Measurements from ENCODE around the gene CFAP90. TPM values are rescaled to one million over a fixed set of nuclear protein-coding genes. Genes with fewer than 3 reads are reported as not detected.

CFAP90 gene
- total and polyA plus RNA-seq, 2 of the 8 experiments (the other 6 are each of a cell fraction or from before 2014, with no cell fraction given), result 0.39 to 0.92 TPM

DNA sequence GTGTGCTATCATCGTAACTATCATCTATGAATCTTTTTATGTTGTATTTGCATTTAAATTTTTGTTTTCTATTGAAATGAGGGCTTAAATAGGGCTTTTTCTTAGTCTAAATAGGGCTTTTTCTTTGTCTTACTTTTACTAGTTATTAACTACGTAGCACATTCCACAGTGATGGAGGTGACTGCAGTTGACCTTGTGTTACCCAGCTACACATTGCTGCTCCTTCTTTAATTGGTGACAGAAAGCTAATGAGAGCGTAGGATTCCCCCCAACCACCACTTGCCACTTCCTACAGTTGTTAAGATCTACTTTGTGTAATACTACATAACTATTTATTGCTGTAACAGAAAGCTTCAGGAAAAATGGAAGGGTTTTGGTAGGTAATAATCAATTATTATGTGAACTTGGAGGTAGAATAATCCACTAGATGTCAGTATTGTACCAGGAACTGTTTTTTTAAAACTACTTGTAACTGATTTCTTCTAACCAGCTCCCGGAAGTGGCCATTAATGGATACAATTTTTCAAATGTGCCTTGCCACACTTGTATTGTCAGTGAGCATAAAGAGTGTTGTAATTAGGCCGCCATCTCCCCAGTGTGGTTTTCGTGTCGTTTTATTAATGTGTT lies 36.0 kb upstream of the CFAP90 start:
- no peak overlapping the region for H3K56ac ChIP-seq (replicated peaks; ENCODE audit: insufficient read length, low read depth, low read length)
- no peak overlapping the region for H2BK120ac ChIP-seq (replicated peaks; ENCODE audit: low read depth, low read length)
- H2BK12ac ChIP-seq (ENCODE audit: low read depth, low read length), result no peak overlapping the region
- CTCF ChIA-PET (ENCODE audit: partially characterized antibody), result interaction anchor here (0.6 to 2.9 kb wide), 19 partner anchors 10 to 1626 kb away, joined by 3 to 25 read pairs (median 3); partner anchors contain the start of genes CFAP90 and MTRR
- no peak overlapping the region for H2AK5ac ChIP-seq (ENCODE audit: low read depth, low read length)
- DNase-seq (ENCODE audit: low read depth in 1 of 2, low spot score in 2 of 2), result no peak
- POLR2A ChIA-PET (ENCODE audit: partially characterized antibody), result interaction anchor here (0.8 to 1.2 kb wide), 2 partner anchors 11 to 17 kb away, joined by 3 read pairs; no protein-coding TSS in a partner anchor
- H3K23ac ChIP-seq (ENCODE audit: insufficient read length), result no peak overlapping the region
- no peak overlapping the region for H2BK5ac ChIP-seq (ENCODE audit: low read depth, low read length)
- no peak overlapping the region for H4K91ac ChIP-seq (replicated peaks; ENCODE audit: insufficient read length, low read length)
- no peak overlapping the region for H3K18ac ChIP-seq (ENCODE audit: extremely low read depth, low read length)
- no peak overlapping the region for H2BK15ac ChIP-seq (ENCODE audit: low read length)
- FAIRE-seq, result no peak
- H3K4me1 ChIP-seq (replicated peaks in 1 of 4; ENCODE audit: control insufficient read depth in 3 of 4, insufficient read depth in 4 of 4, low read length in 3 of 4), result no peaks in the 10 kb centered on the region
- no peaks in the 10 kb centered on the region for H3K79me1 ChIP-seq (ENCODE audit: low read depth, low read length)
- no peak overlapping the region for H3K4me3 ChIP-seq (ENCODE audit: extremely low read depth in 1 of 4, insufficient read depth in 2 of 4, low read depth in 3 of 4, low read length in 4 of 4)
- H3K14ac ChIP-seq (ENCODE audit: insufficient read length), result no peak overlapping the region
- H4K5ac ChIP-seq (ENCODE audit: insufficient read length, low read depth, low read length), result no peak overlapping the region
- no peak overlapping the region for H2AFZ ChIP-seq (ENCODE audit: low read length)
- H3K23me2 ChIP-seq (ENCODE audit: low read depth, low read length), result no peaks in the 10 kb centered on the region
- no peak overlapping the region for H3K4ac ChIP-seq (replicated peaks; ENCODE audit: insufficient read length, low read depth, low read length)
- no peaks in the 10 kb centered on the region for H3K27me3 ChIP-seq (replicated peaks in 1 of 4; ENCODE audit: control insufficient read depth in 3 of 4, extremely low read depth in 1 of 4, insufficient read depth in 3 of 4, low read length in 3 of 4)
- no peak overlapping the region for H2BK20ac ChIP-seq (ENCODE audit: low read length)
- no peak overlapping the region for H3K4me2 ChIP-seq (ENCODE audit: insufficient read depth in 1 of 2, low read depth in 2 of 2, low read length in 2 of 2)
- peaks cover 0 to 2% of the 10 kb centered on the region in 2 experiments; a peak in 2 of 4 replicates for H3K79me2 ChIP-seq (ENCODE audit: control insufficient read depth in 1 of 2, insufficient read depth in 2 of 2, low read length in 2 of 2)
- no peak overlapping the region for H4K8ac ChIP-seq (ENCODE audit: extremely low read depth, insufficient read depth, low read length)
- no peak overlapping the region for H3K27ac ChIP-seq (ENCODE audit: low read depth, low read length)
- H3K9me3 ChIP-seq (ENCODE audit: insufficient read depth in 2 of 2, low read depth in 1 of 2, low read length in 1 of 2), result no peaks in the 10 kb centered on the region
- WGBS, 2 experiments (ENCODE audit: extremely low coverage in 1 of 2, insufficient coverage in 1 of 2, insufficient read length in 1 of 2, insufficient replicate concordance in 2 of 2, low coverage in 1 of 2, low lambda C conversion rate in 2 of 2, missing lambda C conversion rate in 1 of 2), result 92% methylated on average over 7 of the region's 7 CpGs; no CpG with 5 or more reads in 1 of the 2 experiments
- TF ChIP-seq CBX5 (IDR thresholded peaks at IDR 0.05; ENCODE audit: low read depth, low read length) (no peak), CTBP2 (IDR thresholded peaks at IDR 0.05; ENCODE audit: borderline replicate concordance, insufficient read depth, insufficient read length, low read length) (no peak), RAD21 (IDR thresholded peaks at IDR 0.05 in 1 of 2, conservative IDR thresholded peaks at IDR 0.05 in 1 of 2; ENCODE audit: low read depth in 2 of 2, low read length in 2 of 2) (peak; percentile 27 to 37; a peak in 3 of 4 replicates)
- TF ChIP-seq, protein P1, sequence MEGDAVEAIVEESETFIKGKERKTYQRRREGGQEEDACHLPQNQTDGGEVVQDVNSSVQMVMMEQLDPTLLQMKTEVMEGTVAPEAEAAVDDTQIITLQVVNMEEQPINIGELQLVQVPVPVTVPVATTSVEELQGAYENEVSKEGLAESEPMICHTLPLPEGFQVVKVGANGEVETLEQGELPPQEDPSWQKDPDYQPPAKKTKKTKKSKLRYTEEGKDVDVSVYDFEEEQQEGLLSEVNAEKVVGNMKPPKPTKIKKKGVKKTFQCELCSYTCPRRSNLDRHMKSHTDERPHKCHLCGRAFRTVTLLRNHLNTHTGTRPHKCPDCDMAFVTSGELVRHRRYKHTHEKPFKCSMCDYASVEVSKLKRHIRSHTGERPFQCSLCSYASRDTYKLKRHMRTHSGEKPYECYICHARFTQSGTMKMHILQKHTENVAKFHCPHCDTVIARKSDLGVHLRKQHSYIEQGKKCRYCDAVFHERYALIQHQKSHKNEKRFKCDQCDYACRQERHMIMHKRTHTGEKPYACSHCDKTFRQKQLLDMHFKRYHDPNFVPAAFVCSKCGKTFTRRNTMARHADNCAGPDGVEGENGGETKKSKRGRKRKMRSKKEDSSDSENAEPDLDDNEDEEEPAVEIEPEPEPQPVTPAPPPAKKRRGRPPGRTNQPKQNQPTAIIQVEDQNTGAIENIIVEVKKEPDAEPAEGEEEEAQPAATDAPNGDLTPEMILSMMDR (IDR thresholded peaks at IDR 0.05; ENCODE audit: control extremely low read depth in 1 of 3, insufficient read depth in 1 of 3, low read depth in 1 of 3, low read length in 3 of 3), result peak in 1 of 3 experiments; percentile 20; a peak in 2 of 4 replicates
- peaks cover 0 to 3% of the 10 kb centered on the region in 2 experiments for H4K20me1 ChIP-seq (replicated peaks in 1 of 2; ENCODE audit: control insufficient read depth in 1 of 2, insufficient read depth in 2 of 2, low read length in 2 of 2)
- peaks cover 11 to 72% (median 29%) of the 10 kb centered on the region in 4 experiments for H3K36me3 ChIP-seq (ENCODE audit: control insufficient read depth in 2 of 4, insufficient read depth in 4 of 4, low read length in 3 of 4)
- no peak overlapping the region for H3K9ac ChIP-seq (replicated peaks in 1 of 4; ENCODE audit: extremely low read depth in 1 of 4, low read depth in 3 of 4, low read length in 3 of 4)
